CD4-positive, alpha-beta T cell (primary cell): ENCODE results near the gene GAPDHS. TPM values are rescaled to one million over a fixed set of nuclear protein-coding genes. Genes with fewer than 3 reads are reported as not detected.

Experiments used
- ATAC-seq: fragments of 200-7000 bp; cut with Tn5 transposase; one replicate; pipeline ENCODE4 v1.10.0; 2022; ENCODE audit warnings: mild to moderate bottlenecking; ENCODE audit not compliant: poor library complexity
- CTCF ChIA-PET: fragments of 350-600 bp; sonication (Branson Sonifier 250); formaldehyde crosslinking; loops from one replicate; lab custom pipeline; 2021; ENCODE audit warnings: antibody characterized with exemption, inconsistent platforms; lab: Charles Lee
- POLR2A ChIA-PET: fragments of 350-600 bp; sonication (Branson Sonifier 250); formaldehyde crosslinking; loops from one replicate; lab custom pipeline; 2021; ENCODE audit warnings: antibody characterized with exemption, inconsistent platforms; lab: Charles Lee
- DNase-seq, 14 experiments: peaks; one replicate each; pipeline ENCODE4 v3.0.0-alpha.2; 2013 to 2020; ENCODE audit warnings: mixed read lengths in 2 of 14
- H3K27ac ChIP-seq, 2 donors: one replicate each; pipeline versions ENCODE4 v1.5.1 to v1.7.0; 2013; ENCODE audit warnings: low read length in 2 of 2, low read depth in 1 of 2, mild to moderate bottlenecking in 1 of 2
- H3K27me3 ChIP-seq, 2 experiments: 1 replicate in 1 of 2; 2 replicates in 1 of 2; pipeline versions ENCODE4 v1.6.1 to v1.7.0; 2013; ENCODE audit warnings: low read length in 2 of 2, control low read depth in 1 of 2, mild to moderate bottlenecking in 1 of 2, moderate library complexity in 1 of 2; ENCODE audit not compliant: insufficient read depth in 2 of 2, control insufficient read depth in 1 of 2
- H3K36me3 ChIP-seq: one replicate; pipeline ENCODE4 v1.6.1; 2013; ENCODE audit warnings: low read length, control low read depth; ENCODE audit not compliant: insufficient read depth
- H3K4me1 ChIP-seq: one replicate; pipeline ENCODE4 v1.6.1; 2013; ENCODE audit warnings: low read length, control low read depth; ENCODE audit not compliant: insufficient read depth
- H3K4me3 ChIP-seq: one replicate; pipeline ENCODE4 v1.5.1; 2013; ENCODE audit warnings: mild to moderate bottlenecking, low read length, moderate library complexity
- H3K9me3 ChIP-seq, 2 experiments: 1 replicate in 1 of 2; 2 replicates in 1 of 2; pipeline versions ENCODE4 v1.6.1 to v1.7.0; 2013; ENCODE audit warnings: low read length in 2 of 2, mild to moderate bottlenecking in 2 of 2, control low read depth in 1 of 2, moderate library complexity in 1 of 2; ENCODE audit not compliant: control insufficient read depth in 1 of 2, insufficient read depth in 1 of 2
- H3K27ac Mint-ChIP-seq: one replicate; pipeline ENCODE4 v1.8.0; 2020; ENCODE audit warnings: mixed read lengths
- H3K27me3 Mint-ChIP-seq: one replicate; pipeline ENCODE4 v1.8.0; 2021; ENCODE audit warnings: mixed read lengths
- H3K36me3 Mint-ChIP-seq: one replicate; pipeline ENCODE4 v1.8.0; 2021; ENCODE audit warnings: low read depth, mixed read lengths
- H3K4me1 Mint-ChIP-seq: one replicate; pipeline ENCODE4 v1.8.0; 2021; ENCODE audit warnings: low read depth, mixed read lengths
- H3K4me3 Mint-ChIP-seq: one replicate; pipeline ENCODE4 v1.8.0; 2020; ENCODE audit warnings: mild to moderate bottlenecking, mixed read lengths
- H3K9me3 Mint-ChIP-seq: one replicate; pipeline ENCODE4 v1.8.0; 2020; ENCODE audit warnings: mixed read lengths
- CTCF ChIP-seq: fragments of 200-600 bp; IDR thresholded peaks from one replicate; pipeline ENCODE4 v1.8.0; 2022; ENCODE audit warnings: antibody characterized with exemption, mild to moderate bottlenecking
- intact Hi-C, 2 experiments: fragments of 100-400 bp; cut with DNase I in 1 of 2; cut with micrococcal nuclease in 1 of 2; formaldehyde crosslinking; loops; one replicate each; pipeline versions ENCODE4 v1.15.1 to v1.9.0; 2023 to 2025; cut with DNase I, micrococcal nuclease
- total RNA-seq, 174 experiments: library from RNA in 2 of 174; stranded (reverse) in 2 of 174; gene quantifications; one replicate each; pipeline ENCODE4 v1.2.3 and lab custom pipeline; 2021 to 2026

The GAPDHS gene
- total RNA-seq, 2 experiments from 2014 or later, result not detected

GRCh38 chr19:35514282-35514809, 18.9 kb upstream of the GAPDHS start:
- CTCF ChIA-PET, result no interaction called here
- no peak for DNase-seq

GRCh38 chr19:35516310-35516709, 16.9 kb upstream of the GAPDHS start:
- H3K36me3 Mint-ChIP-seq, result no peaks in the 10 kb centered on the region
- ChIA-PET CTCF (no interaction called here), POLR2A (interaction anchor here (0.8 kb wide), 1 partner anchor 124 kb away, joined by 3 read pairs; no protein-coding TSS in a partner anchor)
- no peak for ATAC-seq
- no peaks in the 10 kb centered on the region for H3K9me3 Mint-ChIP-seq
- H3K4me3 Mint-ChIP-seq, result no peak overlapping the region
- TF ChIP-seq CTCF, result no peak
- Histone ChIP-seq H3K27me3 (peaks cover 5 to 7% of the 10 kb centered on the region in 2 experiments), H3K27ac (no peak overlapping the region), H3K4me1 (no peaks in the 10 kb centered on the region), H3K9me3 (no peaks in the 10 kb centered on the region), H3K4me3 (no peak overlapping the region), H3K36me3 (no peaks in the 10 kb centered on the region)
- no peaks in the 10 kb centered on the region for H3K4me1 Mint-ChIP-seq
- DNase-seq, result no peak
- no peak overlapping the region for H3K27ac Mint-ChIP-seq
- intact Hi-C loops, result no loop called here
- peaks cover 47% of the 10 kb centered on the region for H3K27me3 Mint-ChIP-seq

More at GRCh38 chr19:35514282-35514809, 18.9 kb upstream of the GAPDHS start:
- peaks cover 62% of the 10 kb centered on the region for H3K27me3 Mint-ChIP-seq
- Histone ChIP-seq H3K27ac (no peak overlapping the region), H3K4me1 (peaks cover 15% of the 10 kb centered on the region), H3K27me3 (peaks cover 15 to 19% of the 10 kb centered on the region in 2 experiments), H3K36me3 (no peaks in the 10 kb centered on the region), H3K4me3 (no peak overlapping the region), H3K9me3 (peaks cover 0 to 3% of the 10 kb centered on the region in 2 experiments)
- no peak for ATAC-seq
- H3K36me3 Mint-ChIP-seq, result no peaks in the 10 kb centered on the region
- POLR2A ChIA-PET, result no interaction called here
- no peaks in the 10 kb centered on the region for H3K9me3 Mint-ChIP-seq
- no peak for TF ChIP-seq CTCF
- H3K4me1 Mint-ChIP-seq, result peaks cover 13% of the 10 kb centered on the region
- no peak overlapping the region for H3K4me3 Mint-ChIP-seq
- H3K27ac Mint-ChIP-seq, result no peak overlapping the region
- intact Hi-C loops, result no loop called here

- POLR2A ChIA-PET, result no interaction called here
- Histone ChIP-seq H3K4me3 (no peak overlapping the region), H3K36me3 (no peaks in the 10 kb centered on the region), H3K27ac (no peak overlapping the region), H3K9me3 (no peaks in the 10 kb centered on the region), H3K4me1 (no peaks in the 10 kb centered on the region), H3K27me3 (peaks cover 0 to 7% of the 10 kb centered on the region in 2 experiments)
- H3K4me3 Mint-ChIP-seq, result no peak overlapping the region
- no peak overlapping the region for H3K27ac Mint-ChIP-seq
- H3K4me1 Mint-ChIP-seq, result no peaks in the 10 kb centered on the region
- TF ChIP-seq CTCF, result no peak
- H3K36me3 Mint-ChIP-seq, result no peaks in the 10 kb centered on the region
- no peaks in the 10 kb centered on the region for H3K9me3 Mint-ChIP-seq
- DNase-seq (no peak), ATAC-seq (no peak)
- H3K27me3 Mint-ChIP-seq, result peaks cover 40% of the 10 kb centered on the region
- CTCF ChIA-PET, result no interaction called here
- intact Hi-C loops, result no loop called here
Observed at GRCh38 chr19:35517342-35517741, 15.9 kb upstream of the GAPDHS start.
